K562 (cell line): ENCODE data around the gene SV2C. TPM values are rescaled to one million over a fixed set of nuclear protein-coding genes. Genes with fewer than 3 reads are reported as not detected.
A peak's percentile ranks its signal among the peaks of the same experiment; 100 is the strongest.

Experiments used
- ATAC-seq: fragments of 200-7000 bp; cut with Tn5 transposase; 3 replicates; pipeline ENCODE4 v1.9.1; 2020; ENCODE audit warnings: moderate library complexity
- BruUV-seq: library from RNA; stranded (reverse); fragments of 400-500 nt; replicated peaks from 2 replicates; lab custom pipeline; 2021; lab: Mats Ljungman, UMichigan
- CTCF ChIA-PET: fragments of 300-600 bp; formaldehyde crosslinking; extraction: SDS; loops from one replicate; lab custom pipeline; 2021; ENCODE audit warnings: low intra/inter-chr PET ratio; lab: Yijun Ruan, JAX
- POLR2A ChIA-PET: fragments of 300-600, 350-650 bp; sonication (Branson Sonifier 250); formaldehyde crosslinking; extraction: SDS; loops from one replicate; lab custom pipeline; 2021; ENCODE audit warnings: antibody characterized with exemption, inconsistent platforms; lab: Yijun Ruan, JAX
- DNase-seq, 4 experiments: peaks; one replicate each; pipeline versions ENCODE4 v3.0.0 to v3.0.0-alpha.2; 2011 to 2018; ENCODE audit warnings: low spot score in 3 of 4, mixed read lengths in 3 of 4; ENCODE audit errors: extremely low read depth in 1 of 4
- FAIRE-seq: peaks from 2 replicates; lab custom pipeline; 2011; peaks lifted over from hg19 to GRCh38; lab: Jason Lieb, UNC
- H2AFZ ChIP-seq: 2 replicates; pipeline ENCODE4 v1.6.0; 2011; ENCODE audit warnings: low read depth, low read length, control low read depth, inconsistent platforms
- H3K27ac ChIP-seq: fragments of 200-600 bp; 3 replicates; pipeline ENCODE4 v1.8.0; 2011; ENCODE audit warnings: low read depth, mild to moderate bottlenecking, control low read depth, inconsistent platforms, low read length, moderate library complexity, mixed read lengths; ENCODE audit errors: extremely low read depth
- H3K27me3 ChIP-seq, 2 experiments: fragments of 300-600 bp in 1 of 2; 2 replicates in 1 of 2; 3 replicates in 1 of 2; pipeline versions ENCODE4 v1.6.0 to v1.8.0; 2011; ENCODE audit warnings: inconsistent platforms in 2 of 2, low read length in 2 of 2, mild to moderate bottlenecking in 1 of 2, mixed read lengths in 1 of 2, moderate library complexity in 1 of 2; ENCODE audit not compliant: control insufficient read depth in 2 of 2, insufficient read depth in 2 of 2
- H3K36me3 ChIP-seq: fragments of 300-600 bp; 3 replicates; pipeline ENCODE4 v1.8.0; 2011; ENCODE audit warnings: mild to moderate bottlenecking, low read length, inconsistent platforms; ENCODE audit not compliant: control insufficient read depth, insufficient read depth
- H3K4me1 ChIP-seq, 2 experiments: fragments of 200-600 bp in 1 of 2; replicated peaks in 1 of 2; 2 replicates in 1 of 2; 3 replicates in 1 of 2; pipeline versions ENCODE4 v1.5.1 to v1.8.0; 2011; ENCODE audit warnings: inconsistent platforms in 2 of 2, low read length in 2 of 2, mild to moderate bottlenecking in 1 of 2, mixed read lengths in 1 of 2, moderate library complexity in 1 of 2; ENCODE audit not compliant: control insufficient read depth in 2 of 2, insufficient read depth in 2 of 2
- H3K4me2 ChIP-seq: 2 replicates; pipeline ENCODE4 v1.6.1; 2011; ENCODE audit warnings: low read length, control low read depth, inconsistent platforms, mixed read lengths; ENCODE audit not compliant: insufficient read depth
- H3K4me3 ChIP-seq: fragments of 200-600 bp; sonication (generic), shearing (Covaris generic); 2 replicates; pipeline ENCODE4 v1.5.1; 2016; ENCODE audit warnings: control low read depth, inconsistent platforms
- H3K79me2 ChIP-seq: fragments of 200-600 bp; 3 replicates; pipeline ENCODE4 v1.8.0; 2011; ENCODE audit warnings: low read length, inconsistent platforms; ENCODE audit not compliant: control insufficient read depth, insufficient read depth
- H3K9ac ChIP-seq, 2 experiments: 2 replicates each; pipeline versions ENCODE4 v1.6.0 to v1.6.1; 2011; ENCODE audit warnings: low read depth in 2 of 2, low read length in 2 of 2, control low read depth in 1 of 2, inconsistent platforms in 1 of 2, mild to moderate bottlenecking in 1 of 2, mixed read lengths in 1 of 2; ENCODE audit not compliant: insufficient read depth in 1 of 2
- H3K9me1 ChIP-seq: one replicate; pipeline ENCODE4 v1.6.0; 2011; ENCODE audit warnings: inconsistent platforms, mild to moderate bottlenecking, low read length, moderate library complexity; ENCODE audit not compliant: control insufficient read depth, insufficient read depth
- H3K9me3 ChIP-seq: replicated peaks from 2 replicates; pipeline ENCODE4 v1.5.1; 2011; ENCODE audit warnings: low read depth, low read length, inconsistent platforms; ENCODE audit not compliant: control insufficient read depth, insufficient read depth
- H4K20me1 ChIP-seq: replicated peaks from 2 replicates; pipeline ENCODE4 v1.6.1; 2011; ENCODE audit warnings: low read length, inconsistent platforms, mixed read lengths; ENCODE audit not compliant: control insufficient read depth, insufficient read depth
- CBX8 ChIP-seq: fragments of 200-600 bp; sonication (generic); IDR thresholded peaks from 2 replicates; pipeline ENCODE4 v1.6.1; 2012; ENCODE audit warnings: borderline replicate concordance, mixed run types, low read depth, mild to moderate bottlenecking, moderate library complexity, mixed read lengths, low read length, control low read depth, inconsistent platforms; ENCODE audit not compliant: poor library complexity, severe bottlenecking; ENCODE audit errors: extremely low read depth
- GTF2F1 ChIP-seq: IDR thresholded peaks from 2 replicates; pipeline ENCODE4 v1.6.1; 2011; ENCODE audit warnings: low read depth, low read length, improper control_type of control experiment
- JUND ChIP-seq, 2 experiments: IDR thresholded peaks; 2 replicates in 1 of 2; 3 replicates in 1 of 2; pipeline ENCODE4 v1.6.1; 2011; ENCODE audit warnings: borderline replicate concordance in 2 of 2, low read depth in 2 of 2, low read length in 2 of 2, improper control_type of control experiment in 1 of 2, missing biosample characterization in 1 of 2, missing genetic modification characterization in 1 of 2, missing genetic modification reagents in 1 of 2
- MITF ChIP-seq: IDR thresholded peaks from 2 replicates; pipeline ENCODE4 v1.6.1; 2014; ENCODE audit warnings: antibody characterized with exemption
- NCOA2 ChIP-seq, 2 experiments: fragments of 450-650 bp; IDR thresholded peaks; 2 replicates each; pipeline ENCODE4 v1.6.1; 2018; ENCODE audit warnings: mild to moderate bottlenecking in 2 of 2, moderate library complexity in 1 of 2; ENCODE audit not compliant: partially characterized antibody in 2 of 2
- RAD21 ChIP-seq, 2 experiments: fragments of 250-450 bp in 1 of 2; fragments of 450-650 bp in 1 of 2; sonication (Bioruptor Pico) in 1 of 2; formaldehyde crosslinking in 1 of 2; IDR thresholded peaks in 1 of 2; conservative IDR thresholded peaks in 1 of 2; 2 replicates each; pipeline versions ENCODE4 v1.4.0 to v1.8.0; 2020 to 2022; ENCODE audit warnings: mild to moderate bottlenecking in 2 of 2, moderate library complexity in 1 of 2
- SMAD2 ChIP-seq: fragments of 150-350 bp; IDR thresholded peaks from 2 replicates; pipeline ENCODE4 v1.6.1; 2014; ENCODE audit warnings: low read depth, mild to moderate bottlenecking, low read length
- SRSF9 ChIP-seq: fragments of 200-400 bp; formaldehyde crosslinking; IDR thresholded peaks from 2 replicates; pipeline ENCODE4 v1.6.1; 2017; ENCODE audit warnings: low read depth, low read length, borderline replicate concordance
- ZFPM2 ChIP-seq: fragments of 250-450 bp; sonication (Bioruptor Pico); IDR thresholded peaks from 2 replicates; pipeline ENCODE4 v1.5.1; 2022; ENCODE audit warnings: mild to moderate bottlenecking
- ZNF561 ChIP-seq: fragments of 450-650 bp; formaldehyde crosslinking; conservative IDR thresholded peaks from 2 replicates; pipeline ENCODE4 v1.4.0; 2020; ENCODE audit warnings: mild to moderate bottlenecking, moderate library complexity
- ZNF766 ChIP-seq: fragments of 200-800 bp; sonication (Bioruptor generic); conservative IDR thresholded peaks from 2 replicates; pipeline ENCODE4 v1.6.1; 2016; ENCODE audit warnings: missing genetic modification characterization, missing compliant biosample characterization
- ZNF79 ChIP-seq: fragments of 250-450 bp; sonication (Bioruptor Pico); IDR thresholded peaks from 2 replicates; pipeline ENCODE4 v1.4.0; 2020; ENCODE audit warnings: low read depth, mild to moderate bottlenecking, moderate library complexity
- WGBS: fragments of 100-300 bp; shearing (Covaris generic); methylation state at CpG from one replicate; pipeline ENCODE4 v1.1.6; 2016; ENCODE audit warnings: low coverage, mixed read lengths; ENCODE audit not compliant: insufficient coverage; ENCODE audit errors: missing lambda C conversion rate; 5-methylcytosine and 5-hydroxymethylcytosine counted together
- in situ Hi-C: fragments of 300-500 bp; cut with MboI; formaldehyde crosslinking; loops from 4 replicates; pipeline ENCODE4 v1.15.0; 2018; ENCODE audit warnings: inconsistent platforms, mixed read lengths
- intact Hi-C: fragments of 100-400 bp; cut with micrococcal nuclease; formaldehyde crosslinking; loops from 2 replicates; pipeline ENCODE4 v1.14.2; 2022
- polyA plus RNA-seq, 8 experiments: library from polyadenylated mRNA; depleted of rRNA in 4 of 8; stranded (reverse) in 5 of 8; unstranded in 3 of 8; fragments of >200 nt; fragmentation: Nextera tagmentation in 2 of 8; fragmentation: Illumina TruSeq in 1 of 8; extraction: Ambion mirVana in 2 of 8; extraction: Trizol in 1 of 8; gene quantifications; 2 replicates each; pipeline versions ENCODE4 v1.2.1 to v1.2.3, GENCODE V29; 2011 to 2014; ENCODE audit warnings: inconsistent platforms in 1 of 8, missing spikeins in 1 of 8
- total RNA-seq, 7 experiments: library from RNA; depleted of rRNA in 6 of 7; stranded (reverse); fragments of >200 nt in 6 of 7; fragmentation: Illumina TruSeq in 2 of 7; extraction: Trizol in 2 of 7; gene quantifications; 2 replicates each; pipeline versions ENCODE4 v1.2.1 to v1.2.3, GENCODE V29; 2011 to 2021; ENCODE audit warnings: low replicate concordance in 1 of 7

Gene SV2C
- total and polyA plus RNA-seq, 9 of the 15 experiments (the other 6 are each of a cell fraction or from before 2014, with no cell fraction given): 0.05 TPM; not detected in 8

DNA sequence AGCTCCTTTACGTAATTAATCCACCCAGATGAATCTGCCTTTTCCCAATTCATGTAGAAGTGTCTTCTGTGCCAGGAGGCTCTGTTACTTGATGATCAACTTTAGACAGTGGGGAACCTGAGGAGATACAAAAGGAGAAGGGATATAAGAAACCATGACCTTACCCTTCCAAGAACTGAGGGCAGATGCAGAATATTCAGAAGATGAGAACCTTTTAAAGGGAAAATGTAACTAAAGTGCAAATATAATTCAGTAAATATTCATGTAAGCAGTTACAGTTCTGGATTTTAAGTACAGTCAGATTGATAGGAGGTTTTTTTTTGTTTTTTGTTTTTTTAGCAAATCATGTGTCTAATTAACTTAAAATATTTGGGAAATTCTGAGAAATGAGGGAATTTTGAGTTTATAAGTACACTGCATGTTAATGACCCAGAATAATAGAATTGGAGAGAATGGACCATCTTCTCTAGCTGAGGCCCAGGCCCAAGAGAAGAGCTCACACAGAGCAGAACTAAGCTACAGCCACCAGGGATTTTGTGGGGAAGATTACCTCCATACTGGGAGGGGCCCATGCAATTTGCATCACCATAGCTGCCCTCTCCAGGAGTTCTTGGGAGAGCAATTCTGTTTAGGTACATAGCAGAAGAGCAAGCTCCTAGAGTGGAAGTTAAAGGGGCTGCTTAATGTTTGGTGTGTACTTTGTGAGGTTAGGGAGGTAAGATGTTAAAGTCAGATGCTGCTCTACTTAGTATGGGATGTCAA lies 61.5 kb downstream of the SV2C start:
- Histone ChIP-seq H3K79me2 (no peaks in the 10 kb centered on the region), H4K20me1 (no peaks in the 10 kb centered on the region), H3K27me3 (no peaks in the 10 kb centered on the region), H3K4me2 (no peak overlapping the region), H3K9me1 (no peaks in the 10 kb centered on the region), H3K9me3 (no peaks in the 10 kb centered on the region), H3K9ac (no peak overlapping the region), H3K4me1 (no peaks in the 10 kb centered on the region), H3K4me3 (no peak overlapping the region), H3K36me3 (no peaks in the 10 kb centered on the region), H3K27ac (no peak overlapping the region), H2AFZ (no peak overlapping the region)
- 0% methylated on average over 1 of the region's 1 CpG for WGBS
- FAIRE-seq: no peak
- TF ChIP-seq NCOA2 (IDR thresholded peaks at IDR 0.05; ENCODE audit: partially characterized antibody in 2 of 2) (no peak), ZNF561 (CRISPR knock-in tag) (no peak)
- ChIA-PET POLR2A (interaction anchor here (0.7 kb wide), 1 partner anchor 9 kb away, joined by 3 read pairs; no protein-coding TSS in a partner anchor), CTCF (interaction anchor here (2.1 kb wide), 1 partner anchor 112 kb away, joined by 7 read pairs; no protein-coding TSS in a partner anchor)
- DNase-seq: no peak
- intact Hi-C loops: no loop called here
- in situ Hi-C loops: no loop called here
- BruUV-seq: no TSS peak
- no peak for ATAC-seq

- Histone ChIP-seq H3K36me3 (no peaks in the 10 kb centered on the region), H3K27me3 (no peaks in the 10 kb centered on the region), H3K79me2 (no peaks in the 10 kb centered on the region), H4K20me1 (no peaks in the 10 kb centered on the region), H3K4me2 (no peak overlapping the region), H2AFZ (no peak overlapping the region), H3K9me3 (no peaks in the 10 kb centered on the region), H3K4me3 (no peak overlapping the region), H3K27ac (no peak overlapping the region), H3K9me1 (no peaks in the 10 kb centered on the region), H3K9ac (no peak overlapping the region), H3K4me1 (no peaks in the 10 kb centered on the region)
- FAIRE-seq (peak; percentile 70), DNase-seq (peak; percentile 15 to 54 (median 32)), ATAC-seq (peak; percentile 93)
- BruUV-seq: no TSS peak
- 22% methylated on average over 5 of the region's 5 CpGs for WGBS
- intact Hi-C loops (loop anchor here (2.0 kb wide), 2 partner anchors 29 to 111 kb away; no protein-coding TSS in a partner anchor), in situ Hi-C loops (no loop called here)
- POLR2A ChIA-PET: interaction anchor here (0.7 to 1.6 kb wide), 4 partner anchors 8 to 21 kb away, joined by 3 to 5 read pairs (median 4); no protein-coding TSS in a partner anchor
- CTCF ChIA-PET: interaction anchor here (0.6 to 2.1 kb wide), 2 partner anchors 75 to 110 kb away, joined by 3 to 7 read pairs; no protein-coding TSS in a partner anchor
- TF ChIP-seq JUND (IDR thresholded peaks at IDR 0.05; ENCODE audit: borderline replicate concordance, low read depth, low read length) (no peak), JUND (tag; IDR thresholded peaks at IDR 0.05; ENCODE audit: borderline replicate concordance, low read depth, low read length) (no peak), ZNF766 (no peak), MITF (no peak), RAD21 (CRISPR knock-in tag; conservative IDR thresholded peaks at IDR 0.05 in 1 of 2, IDR thresholded peaks at IDR 0.05 in 1 of 2) (peak; percentile 47 to 67), CBX8 (no peak), SRSF9 (no peak), SMAD2 (no peak), ZNF79 (CRISPR knock-in tag) (no peak), ZFPM2 (CRISPR knock-in tag) (no peak), GTF2F1 (no peak)
Observed at GRCh38 chr5:76145945-76146344, 62.8 kb downstream of the SV2C start.
